BLaER1 treated with 17β-estradiol and CSF1 and Interleukin-3, amounts not matched to agents 10 nM and 100 nM (cell line): ENCODE data around the gene MORC2.

ENCODE experiments used
- H3K27ac ChIP-seq, 11 experiments: shearing (Covaris generic); formaldehyde crosslinking; 2 replicates each; pipeline ENCODE4 v1.8.1; 2022
- H3K27me3 ChIP-seq, 11 experiments: shearing (Covaris generic); formaldehyde crosslinking; 2 replicates each; pipeline ENCODE4 v1.8.1; 2022
- H3K36me3 ChIP-seq, 11 experiments: shearing (Covaris generic); formaldehyde crosslinking; 2 replicates each; pipeline ENCODE4 v1.8.1; 2022
- H3K4me1 ChIP-seq, 10 experiments: shearing (Covaris generic); formaldehyde crosslinking; 2 replicates each; pipeline ENCODE4 v1.8.1; 2022
- H3K4me2 ChIP-seq, 11 experiments: shearing (Covaris generic); formaldehyde crosslinking; 2 replicates each; pipeline ENCODE4 v1.8.1; 2022
- H3K4me3 ChIP-seq, 10 experiments: shearing (Covaris generic); formaldehyde crosslinking; 2 replicates each; pipeline ENCODE4 v1.8.1; 2022
- H3K9ac ChIP-seq, 11 experiments: shearing (Covaris generic); formaldehyde crosslinking; 2 replicates each; pipeline ENCODE4 v1.8.1; 2022
- H3K9me3 ChIP-seq, 11 experiments: shearing (Covaris generic); formaldehyde crosslinking; replicated peaks in 1 of 11; 2 replicates each; pipeline ENCODE4 v1.8.1; 2022
- H4K20me1 ChIP-seq, 11 experiments: shearing (Covaris generic); formaldehyde crosslinking; 2 replicates each; pipeline ENCODE4 v1.8.1; 2022
- Cebpa-rat ChIP-seq, 11 experiments: shearing (Covaris generic); IDR thresholded peaks; 2 replicates each; pipeline ENCODE4 v1.8.1; 2022

MORC2 gene

DNA sequence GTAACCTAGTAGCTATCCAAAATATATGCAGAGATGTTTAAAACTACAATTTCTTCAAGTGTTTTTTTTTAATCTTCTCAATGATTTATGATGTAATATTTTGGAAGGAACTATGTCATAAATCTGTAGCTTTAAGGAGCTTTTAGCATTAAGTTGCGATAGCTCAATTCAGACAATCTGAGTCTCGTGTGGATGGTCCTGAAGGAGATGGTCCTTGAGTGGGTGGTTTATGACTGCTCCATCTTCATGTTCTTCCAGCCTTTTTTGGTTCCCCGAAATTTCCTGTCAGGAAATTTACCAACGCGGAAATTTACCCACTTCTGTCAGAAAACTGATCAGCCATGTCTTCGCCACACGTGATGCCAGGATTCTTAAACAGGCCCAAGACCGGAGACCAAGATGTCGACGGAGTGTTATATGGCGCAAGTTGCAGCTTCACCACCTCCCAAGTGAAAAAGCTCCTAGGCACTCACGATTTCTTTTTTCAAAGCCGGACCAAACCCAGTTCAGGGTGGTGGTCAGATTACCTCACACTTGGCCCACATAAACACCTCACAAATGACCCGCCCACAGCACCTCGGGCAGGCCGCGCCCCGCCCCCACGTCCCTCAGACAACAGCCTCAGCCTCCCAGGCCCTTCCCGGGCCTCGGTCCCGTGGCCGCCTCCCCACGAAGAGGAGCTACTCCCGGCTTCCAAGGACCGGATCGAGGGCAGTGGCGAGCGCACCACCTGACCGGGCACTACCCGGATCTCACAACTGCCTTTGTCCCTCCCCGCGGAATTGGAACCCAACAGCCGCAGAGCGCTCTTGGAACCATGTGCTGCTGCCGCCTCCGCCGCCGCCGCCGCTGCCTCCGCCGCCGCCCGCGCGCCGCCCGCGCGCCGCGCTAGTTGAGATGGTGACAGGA, at the start of gene MORC2:
Gene MORC2, minus strand, starts transcription at position 760 of the 909 bp plus-strand sequence. CDS start 885 bp downstream, outside the sequence.
- peak within 1 kb of the TSS; percentile 91 to 99 (median 96) for H3K9ac ChIP-seq
- peaks cover 68 to 90% (median 82%) of the 10 kb centered on the region in 11 experiments for H3K9me3 ChIP-seq
- H3K4me3 ChIP-seq, result peak within 1 kb of the TSS; percentile 69 to 84 (median 76)
- peak within 1 kb of the TSS; percentile 86 to 96 (median 91) for H3K4me2 ChIP-seq
- H3K27me3 ChIP-seq, result no peaks in the 10 kb centered on the region
- H3K36me3 ChIP-seq, result peaks cover 34 to 83% (median 71%) of the 10 kb centered on the region in 11 experiments
- no peak for TF ChIP-seq Cebpa-rat (IDR thresholded peaks at IDR 0.05)
- peaks cover 0 to 29% (median 9%) of the 10 kb centered on the region in 11 experiments; a peak in 11 of 22 replicates for H4K20me1 ChIP-seq
- H3K27ac ChIP-seq, result peak within 1 kb of the TSS; percentile 94 to 98 (median 97)
- peaks cover 13 to 54% (median 29%) of the 10 kb centered on the region in 10 experiments for H3K4me1 ChIP-seq

DNA sequence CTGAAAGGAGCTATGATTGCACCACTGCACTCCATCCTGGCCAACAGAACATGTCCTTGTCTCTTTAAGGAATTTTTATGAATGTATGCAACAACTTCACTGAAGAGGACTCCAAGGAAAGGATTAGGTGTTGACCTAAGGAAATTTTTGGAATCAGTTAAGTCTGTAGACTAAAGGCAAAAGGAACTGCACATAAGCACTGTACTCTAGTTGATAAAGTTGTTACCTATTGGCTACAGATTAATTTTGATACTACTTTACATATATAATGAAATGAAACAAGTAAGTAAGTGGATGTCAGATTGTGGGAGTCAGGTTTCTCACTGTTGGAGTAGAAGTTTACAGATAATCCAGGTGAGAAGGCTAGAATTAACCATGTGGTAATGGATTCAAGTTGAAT, 37.0 kb upstream of the MORC2 start:
- Histone ChIP-seq H3K4me2 (no peak overlapping the region), H3K27ac (no peak overlapping the region), H4K20me1 (no peaks in the 10 kb centered on the region), H3K27me3 (no peaks in the 10 kb centered on the region), H3K9me3 (peaks cover 21 to 52% (median 38%) of the 10 kb centered on the region in 11 experiments), H3K4me3 (no peak overlapping the region), H3K36me3 (no peaks in the 10 kb centered on the region), H3K4me1 (no peaks in the 10 kb centered on the region), H3K9ac (no peak overlapping the region)
- TF ChIP-seq Cebpa-rat (IDR thresholded peaks at IDR 0.05), result no peak

DNA sequence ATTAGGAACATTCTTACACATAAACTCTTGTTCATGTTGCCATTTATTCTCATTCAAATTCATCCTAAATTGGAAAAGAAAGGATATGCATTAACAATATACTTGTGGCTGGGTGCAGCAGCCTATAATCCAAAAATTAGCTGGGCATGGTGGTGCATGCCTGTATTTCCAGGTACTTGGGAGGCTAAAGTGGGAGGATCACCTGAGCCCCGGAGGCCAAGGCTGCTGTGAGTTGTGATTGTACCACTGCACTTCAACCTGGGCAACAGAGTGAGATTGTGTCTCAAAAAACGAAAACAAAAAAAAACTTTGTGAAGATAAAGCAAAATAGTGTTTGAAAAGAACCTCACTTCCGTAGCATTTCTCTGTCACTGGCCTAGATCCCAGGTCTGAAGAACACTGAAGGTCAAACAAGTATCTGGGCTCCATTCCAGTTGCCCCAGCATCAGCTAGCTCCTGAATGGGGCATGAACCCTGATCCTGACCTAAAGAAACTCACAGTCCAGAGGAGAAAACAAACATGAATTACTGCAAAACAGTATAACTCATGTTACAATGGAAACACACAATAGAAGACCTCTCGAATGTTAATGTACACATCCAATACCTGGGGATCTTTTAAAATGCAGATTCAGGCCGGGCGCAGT, 32.7 kb upstream of the MORC2 start:
- H4K20me1 ChIP-seq, result no peaks in the 10 kb centered on the region
- H3K36me3 ChIP-seq, result no peaks in the 10 kb centered on the region
- H3K4me3 ChIP-seq, result no peak overlapping the region
- peaks cover under 1 to 16% (median 6%) of the 10 kb centered on the region in 10 experiments; a peak in 15 of 20 replicates for H3K4me1 ChIP-seq
- peaks cover 12 to 22% (median 18%) of the 10 kb centered on the region in 11 experiments for H3K9me3 ChIP-seq
- TF ChIP-seq Cebpa-rat (IDR thresholded peaks at IDR 0.05), result no peak
- no peak overlapping the region for H3K4me2 ChIP-seq
- H3K27me3 ChIP-seq, result no peaks in the 10 kb centered on the region
- H3K27ac ChIP-seq, result no peak overlapping the region
- H3K9ac ChIP-seq, result no peak overlapping the region

DNA sequence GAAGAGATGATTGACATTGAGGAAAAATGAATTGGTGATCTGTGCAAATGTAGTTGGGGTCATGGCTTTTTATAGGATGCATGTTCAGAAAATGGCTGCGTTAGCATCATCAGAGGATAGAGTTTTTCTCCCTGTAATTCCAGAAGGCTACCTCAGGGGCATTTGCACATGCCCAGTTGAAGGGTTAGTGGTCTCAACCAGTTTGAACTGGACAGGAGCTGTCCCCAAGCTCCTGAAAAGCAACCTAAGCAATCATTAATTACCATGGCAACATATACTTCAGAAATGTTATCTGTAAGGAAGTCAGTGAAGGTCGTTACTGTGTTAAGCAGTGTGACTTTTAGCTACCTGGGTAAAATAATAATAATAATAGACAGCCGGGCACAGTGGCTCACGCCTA, 29.8 kb upstream of the MORC2 start:
- no peak overlapping the region for H3K4me2 ChIP-seq
- H3K9ac ChIP-seq, result no peak overlapping the region
- no peak overlapping the region for H3K4me3 ChIP-seq
- TF ChIP-seq Cebpa-rat (IDR thresholded peaks at IDR 0.05), result no peak
- peaks cover 8 to 33% (median 18%) of the 10 kb centered on the region in 10 experiments; a peak in 16 of 20 replicates for H3K4me1 ChIP-seq
- H3K27ac ChIP-seq, result no peak overlapping the region
- H3K9me3 ChIP-seq, result 0 out of 22 replicates have a peak, but pooled peaks cover 0 to 4% (median 0%) of the 10 kb centered on the region in 11 experiments
- no peaks in the 10 kb centered on the region for H3K27me3 ChIP-seq
- no peaks in the 10 kb centered on the region for H4K20me1 ChIP-seq
- no peaks in the 10 kb centered on the region for H3K36me3 ChIP-seq

GRCh38 chr22:30996462-30996861, 27.9 kb upstream of the MORC2 start:
- peak overlapping the region in 5 of 11 experiments; percentile 28 to 77 (median 66); a peak in 8 of 22 replicates for H3K27ac ChIP-seq
- H3K4me2 ChIP-seq, result peak overlapping the region in 6 of 11 experiments; percentile 4 to 80 (median 56); a peak in 9 of 22 replicates
- no peaks in the 10 kb centered on the region for H3K27me3 ChIP-seq

DNA sequence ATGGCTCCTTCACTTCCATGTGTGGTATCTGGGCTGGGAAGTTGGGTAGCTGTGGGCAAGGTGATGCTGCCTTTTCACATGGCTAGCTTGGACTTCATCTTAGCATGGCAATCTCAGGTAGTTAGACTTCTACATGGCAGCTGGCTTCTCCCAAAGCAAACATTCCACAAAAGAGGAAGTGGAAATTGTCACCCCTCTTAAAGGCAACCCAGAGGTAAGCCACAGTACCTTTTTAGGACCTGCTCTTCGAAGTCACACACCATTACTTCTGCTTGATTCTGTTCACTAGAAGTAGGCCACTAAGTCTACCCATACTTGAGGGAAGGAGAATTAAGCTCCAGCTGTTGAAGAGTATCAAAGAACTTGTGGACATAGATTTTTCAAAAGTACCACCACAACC, 26.4 kb upstream of the MORC2 start:
- no peak overlapping the region for H3K9ac ChIP-seq

More at GRCh38 chr22:30996462-30996861, 27.9 kb upstream of the MORC2 start:
- Histone ChIP-seq H3K4me3 (no peak overlapping the region), H3K9ac (peak overlapping the region in 2 of 11 experiments; percentile 48 to 49; a peak in 3 of 22 replicates), H3K4me1 (peaks cover 8 to 33% (median 18%) of the 10 kb centered on the region in 10 experiments; a peak in 16 of 20 replicates), H3K36me3 (peaks cover 0 to 4% (median 0%) of the 10 kb centered on the region in 11 experiments; a peak in 1 of 22 replicates), H3K9me3 (peaks cover 6 to 17% (median 9%) of the 10 kb centered on the region in 11 experiments; a peak in 20 of 22 replicates), H4K20me1 (no peaks in the 10 kb centered on the region)
- TF ChIP-seq Cebpa-rat (IDR thresholded peaks at IDR 0.05), result no peak

DNA sequence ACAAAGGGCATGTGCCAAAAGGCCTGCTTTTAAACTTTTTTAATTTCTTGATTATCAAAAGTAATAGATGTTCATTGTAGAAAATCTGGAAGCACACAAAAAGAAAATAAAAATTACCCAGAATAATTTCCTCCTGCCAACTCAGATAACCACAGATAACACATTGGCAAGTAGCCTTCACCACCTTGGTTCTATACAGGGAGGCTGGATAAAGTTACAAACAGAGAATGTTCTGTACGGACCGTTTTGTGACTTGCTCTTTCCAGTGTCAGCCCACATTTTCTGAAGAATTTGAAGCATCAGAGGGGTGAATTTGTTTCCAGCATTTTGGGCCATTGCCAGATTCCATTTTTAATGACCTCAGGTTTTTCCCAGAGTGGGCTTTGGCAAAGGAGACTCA, 24.0 kb upstream of the MORC2 start:
- H3K4me2 ChIP-seq, result no peak overlapping the region
- H3K4me1 ChIP-seq, result peaks cover 8 to 56% (median 32%) of the 10 kb centered on the region in 10 experiments; a peak in 17 of 20 replicates
- no peak overlapping the region for H3K27ac ChIP-seq
- peaks cover 0 to 4% (median 0%) of the 10 kb centered on the region in 11 experiments; a peak in 1 of 22 replicates for H3K36me3 ChIP-seq
- H3K9me3 ChIP-seq, result peaks cover 6 to 24% (median 16%) of the 10 kb centered on the region in 11 experiments; a peak in 20 of 22 replicates
- H3K4me3 ChIP-seq, result no peak overlapping the region
- no peak overlapping the region for H3K9ac ChIP-seq
- TF ChIP-seq Cebpa-rat (IDR thresholded peaks at IDR 0.05), result no peak
- H3K27me3 ChIP-seq, result no peaks in the 10 kb centered on the region
- H4K20me1 ChIP-seq, result no peaks in the 10 kb centered on the region

More for the DNA sequence above, 26.4 kb upstream of the MORC2 start:
- no peak overlapping the region for H3K4me3 ChIP-seq
- H3K4me1 ChIP-seq, result peaks cover 8 to 42% (median 20%) of the 10 kb centered on the region in 10 experiments; a peak in 16 of 20 replicates
- H3K27ac ChIP-seq, result no peak overlapping the region
- no peaks in the 10 kb centered on the region for H4K20me1 ChIP-seq
- H3K36me3 ChIP-seq, result peaks cover 0 to 4% (median 0%) of the 10 kb centered on the region in 11 experiments; a peak in 1 of 22 replicates
- H3K4me2 ChIP-seq, result peak overlapping the region in 4 of 11 experiments; percentile 7 to 80 (median 40); a peak in 2 of 22 replicates
- peaks cover 6 to 22% (median 15%) of the 10 kb centered on the region in 11 experiments; a peak in 20 of 22 replicates for H3K9me3 ChIP-seq
- no peak for TF ChIP-seq Cebpa-rat (IDR thresholded peaks at IDR 0.05)
- no peaks in the 10 kb centered on the region for H3K27me3 ChIP-seq

- Histone ChIP-seq H3K27me3 (no peaks in the 10 kb centered on the region), H3K4me1 (peaks cover under 1 to 38% (median 20%) of the 10 kb centered on the region in 10 experiments; a peak in 16 of 20 replicates), H3K36me3 (peaks cover 0 to 9% (median 0%) of the 10 kb centered on the region in 11 experiments; a peak in 2 of 22 replicates), H4K20me1 (no peaks in the 10 kb centered on the region), H3K4me3 (no peak overlapping the region), H3K4me2 (peak overlapping the region in 3 of 11 experiments; percentile 57 to 74 (median 74); a peak in 4 of 22 replicates), H3K27ac (peak overlapping the region in 3 of 11 experiments; percentile 56 to 76 (median 69); a peak in 4 of 22 replicates), H3K9ac (no peak overlapping the region), H3K9me3 (peaks cover 6 to 24% (median 16%) of the 10 kb centered on the region in 11 experiments; a peak in 20 of 22 replicates)
- TF ChIP-seq Cebpa-rat (IDR thresholded peaks at IDR 0.05), result no peak
Observed at GRCh38 chr22:30990690-30991089, 22.1 kb upstream of the MORC2 start.
